ENCODE data around the gene SLC38A11.

SLC38A11 gene

DNA sequence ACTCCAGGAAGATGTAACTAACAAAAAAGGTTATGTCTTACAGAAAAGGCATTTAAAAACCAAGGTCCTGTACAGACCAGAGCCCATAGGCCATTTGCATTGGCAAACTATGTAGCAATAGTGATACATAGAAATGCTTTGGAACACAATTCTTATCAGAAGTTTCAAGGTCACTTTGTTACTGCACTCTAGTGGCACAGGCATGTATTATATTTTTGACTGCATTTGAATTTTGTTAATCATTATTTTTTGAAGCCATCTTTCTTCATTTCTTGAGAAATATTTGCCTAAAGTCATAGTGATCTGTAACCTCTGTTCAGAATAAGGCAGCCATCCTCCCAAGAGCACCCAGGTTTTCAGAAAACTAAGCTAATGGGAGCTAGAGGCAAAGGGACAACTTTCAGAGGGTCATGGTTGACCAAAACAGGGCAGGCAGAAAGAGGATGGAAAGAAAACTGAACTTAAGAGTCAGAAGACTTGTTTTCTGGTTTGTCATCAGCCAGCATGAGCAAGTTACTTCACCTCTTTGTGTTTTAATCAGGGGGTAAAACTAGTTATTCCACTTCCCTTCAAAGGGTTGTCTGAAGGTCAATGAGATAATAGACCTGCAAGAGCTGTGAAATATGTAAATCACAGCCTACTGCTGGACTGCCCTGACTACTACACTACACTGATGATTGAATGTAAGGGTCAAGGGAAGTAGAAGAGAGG, 41.5 kb downstream of the SLC38A11 start:
- no peak for DNase-seq

DNA sequence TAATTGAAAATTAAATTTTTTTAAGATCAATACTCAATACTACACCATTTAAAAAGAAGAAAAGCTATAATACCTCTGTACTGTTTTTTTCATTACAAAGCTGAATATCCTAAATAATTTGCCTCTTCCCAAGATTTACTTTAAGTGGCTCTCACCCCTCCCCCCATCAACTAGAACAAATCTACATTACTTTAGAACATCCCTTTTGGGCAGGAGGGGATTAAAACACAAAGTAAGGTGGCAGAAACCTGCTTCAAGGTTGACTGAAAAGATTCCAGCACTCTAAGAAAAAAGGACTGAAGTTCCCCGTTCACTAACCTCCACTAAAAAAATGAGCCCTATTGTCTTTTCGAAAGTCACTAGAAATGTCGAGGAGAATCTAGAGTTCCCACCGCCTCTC, 42.3 kb downstream of the SLC38A11 start:
- no peak for DNase-seq

DNA sequence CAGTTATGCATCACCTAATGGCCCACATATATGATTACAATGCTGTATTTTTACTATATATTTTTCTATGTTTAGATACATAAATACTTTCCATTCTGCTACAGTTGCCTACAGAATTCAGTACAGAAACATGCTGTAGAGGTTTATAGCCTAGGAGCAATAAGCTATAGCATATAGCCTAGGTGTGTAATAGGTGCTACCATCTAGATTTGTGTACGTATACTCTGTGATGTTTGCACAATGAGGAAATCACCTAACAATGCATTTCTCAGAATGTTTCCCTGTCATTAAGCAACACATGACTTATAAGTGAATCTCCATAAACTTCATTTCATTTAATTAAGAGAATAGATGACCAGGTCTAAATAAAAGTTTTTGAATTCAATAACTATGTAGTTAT, 43.5 kb downstream of the SLC38A11 start:
- DNase-seq = no peak

DNA sequence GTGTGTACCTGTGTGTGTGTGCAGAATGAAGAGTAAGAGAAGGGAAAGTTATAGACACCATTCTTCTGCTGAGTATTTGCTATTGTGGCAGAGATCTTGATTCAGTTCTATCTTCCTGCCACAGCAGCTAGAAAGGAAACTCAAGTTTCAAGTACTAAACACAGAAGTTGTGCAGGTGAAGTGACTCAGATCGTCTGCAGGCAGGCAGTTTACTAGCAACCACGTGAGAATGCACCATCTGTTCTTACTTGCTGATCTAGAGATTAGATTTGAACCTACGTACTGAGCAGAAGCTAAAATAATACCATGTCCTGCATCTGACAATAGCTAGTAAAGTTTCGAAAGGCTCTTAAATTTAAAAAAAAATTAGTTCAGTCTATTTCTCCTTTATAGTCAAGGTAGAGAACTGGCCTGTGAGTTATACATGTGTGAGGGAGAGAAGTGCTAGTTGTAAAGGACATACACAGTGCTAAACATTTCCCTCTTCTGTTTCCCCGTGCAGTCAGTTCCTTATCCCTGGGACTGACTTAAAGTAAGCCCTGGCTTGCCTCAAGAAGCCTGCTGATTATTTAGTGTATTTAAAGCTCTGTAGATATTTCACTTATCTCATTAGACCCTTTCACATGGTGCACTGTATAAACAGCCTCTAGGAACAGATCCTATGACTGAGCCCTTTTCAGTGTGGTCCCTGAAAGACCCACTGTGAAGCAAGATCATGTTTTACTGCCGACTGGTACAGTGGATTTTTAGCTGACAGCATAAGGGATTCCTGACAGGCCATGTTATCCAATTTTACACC, 45.0 kb downstream of the SLC38A11 start:
- DNase-seq = no peak

DNA sequence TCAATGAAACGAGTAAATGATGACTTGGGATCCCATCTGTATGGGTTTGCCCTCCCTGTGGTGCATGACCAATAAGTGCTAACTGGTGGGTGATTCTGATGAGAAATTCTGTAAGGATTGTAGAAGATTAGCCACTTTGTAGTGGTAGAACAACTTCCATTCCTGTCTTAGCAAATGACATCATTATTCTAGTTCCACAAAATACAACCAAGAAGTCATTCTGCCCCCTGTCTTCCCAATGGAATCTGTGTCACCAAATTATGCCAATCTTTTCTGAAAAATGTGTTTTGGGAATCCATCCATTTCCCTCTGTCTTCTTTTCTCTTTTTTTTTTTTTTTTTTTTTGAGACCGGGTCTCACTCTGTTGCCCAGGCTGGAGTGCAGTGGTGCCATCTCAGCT, 48.4 kb downstream of the SLC38A11 start:
- no peak for DNase-seq

DNA sequence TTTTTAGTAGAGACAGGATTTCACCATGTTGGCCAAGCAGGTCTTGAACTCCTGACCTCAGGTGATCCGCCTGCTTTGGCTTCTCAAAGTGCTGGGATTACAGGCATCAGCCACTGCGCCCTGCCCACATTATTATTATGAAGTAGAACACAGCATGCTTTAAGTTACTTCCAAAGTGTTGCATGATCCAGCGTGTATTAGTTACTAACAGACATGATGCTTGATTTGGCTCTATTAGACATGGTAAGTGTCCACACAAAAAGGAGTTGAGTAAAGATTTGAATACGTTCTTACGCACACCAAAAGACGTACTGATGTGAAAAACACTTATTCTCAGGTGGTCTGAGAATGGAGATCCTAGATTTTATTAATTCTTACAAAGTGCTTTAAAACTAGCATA, 50.0 kb downstream of the SLC38A11 start:
- DNase-seq = no peak

DNA sequence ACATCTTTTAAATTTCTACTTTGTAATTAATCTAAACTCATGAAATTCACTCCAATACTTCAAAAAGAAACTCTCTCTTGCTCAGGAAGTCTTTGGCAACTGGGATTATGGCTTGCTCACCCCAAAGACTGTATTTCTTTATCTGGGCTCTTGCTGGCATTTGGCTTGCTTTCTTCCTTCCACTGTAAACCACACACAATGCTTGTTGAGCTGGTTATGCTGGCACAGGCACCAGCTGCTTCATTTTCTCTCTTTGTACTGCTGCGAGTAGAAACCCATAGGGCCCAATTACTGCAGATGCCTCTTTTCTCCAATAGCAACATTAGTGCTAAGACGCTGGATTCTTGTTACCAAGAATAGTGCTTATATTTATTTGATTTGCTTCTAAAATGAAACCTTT, 51.4 kb downstream of the SLC38A11 start:
- DNase-seq = no peak

DNA sequence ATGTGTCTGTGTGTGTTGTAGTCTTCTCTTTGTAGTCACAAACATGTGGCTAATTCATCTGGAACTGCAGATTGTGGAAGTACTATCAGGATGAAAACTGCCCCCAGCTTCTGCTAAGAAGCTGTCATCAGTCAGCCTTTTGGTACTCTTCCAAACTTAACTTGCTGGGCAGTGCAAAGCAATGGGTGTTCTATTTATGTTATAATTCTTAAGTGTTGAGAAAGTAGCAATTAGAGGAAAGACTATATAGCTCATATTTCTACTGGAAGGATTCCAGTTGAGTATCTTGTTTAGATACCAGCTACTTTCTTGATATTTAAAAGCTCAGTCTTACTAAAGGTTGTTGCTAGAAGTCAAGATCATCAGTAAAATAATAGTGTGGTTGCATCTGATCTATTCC, 52.1 kb downstream of the SLC38A11 start:
- DNase-seq = no peak

DNA sequence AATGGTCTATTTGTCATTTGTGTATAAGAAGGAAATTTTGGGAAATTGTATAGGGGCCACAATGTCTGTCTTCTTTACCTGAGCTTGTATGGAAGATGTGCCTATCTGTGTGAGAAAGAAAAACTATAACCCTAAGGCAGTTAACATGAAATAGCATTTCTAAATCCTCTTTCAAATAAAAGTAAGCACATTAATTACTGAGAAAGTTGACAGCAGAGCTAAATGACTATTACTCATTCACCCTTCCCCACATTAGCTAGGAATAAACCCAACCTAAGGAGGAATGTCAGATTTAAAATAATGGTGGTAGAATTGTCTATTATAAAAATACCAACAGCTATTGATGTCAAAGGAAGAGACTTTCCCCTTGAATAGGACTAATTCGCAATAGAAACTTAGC, 56.2 kb downstream of the SLC38A11 start:
- no peak for DNase-seq

DNA sequence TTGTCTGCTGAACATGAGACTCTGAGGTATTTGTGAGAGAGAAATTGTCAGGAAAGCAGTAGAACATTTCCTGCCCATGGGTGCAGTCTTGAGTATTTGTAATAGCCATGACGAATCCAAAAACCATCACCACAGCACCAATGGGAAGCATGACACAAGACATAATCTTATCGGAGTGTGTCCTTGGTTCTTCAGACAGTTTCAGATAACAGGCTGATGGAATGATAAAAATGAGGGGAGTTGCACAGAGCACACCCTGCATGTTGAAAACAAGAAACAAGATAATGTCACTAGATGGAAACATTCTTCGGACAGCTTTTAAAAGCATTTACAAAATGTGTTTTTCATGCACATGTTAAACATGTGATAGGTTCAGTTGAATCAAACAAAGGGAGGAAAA, 56.9 kb downstream of the SLC38A11 start:
- DNase-seq = no peak

DNA sequence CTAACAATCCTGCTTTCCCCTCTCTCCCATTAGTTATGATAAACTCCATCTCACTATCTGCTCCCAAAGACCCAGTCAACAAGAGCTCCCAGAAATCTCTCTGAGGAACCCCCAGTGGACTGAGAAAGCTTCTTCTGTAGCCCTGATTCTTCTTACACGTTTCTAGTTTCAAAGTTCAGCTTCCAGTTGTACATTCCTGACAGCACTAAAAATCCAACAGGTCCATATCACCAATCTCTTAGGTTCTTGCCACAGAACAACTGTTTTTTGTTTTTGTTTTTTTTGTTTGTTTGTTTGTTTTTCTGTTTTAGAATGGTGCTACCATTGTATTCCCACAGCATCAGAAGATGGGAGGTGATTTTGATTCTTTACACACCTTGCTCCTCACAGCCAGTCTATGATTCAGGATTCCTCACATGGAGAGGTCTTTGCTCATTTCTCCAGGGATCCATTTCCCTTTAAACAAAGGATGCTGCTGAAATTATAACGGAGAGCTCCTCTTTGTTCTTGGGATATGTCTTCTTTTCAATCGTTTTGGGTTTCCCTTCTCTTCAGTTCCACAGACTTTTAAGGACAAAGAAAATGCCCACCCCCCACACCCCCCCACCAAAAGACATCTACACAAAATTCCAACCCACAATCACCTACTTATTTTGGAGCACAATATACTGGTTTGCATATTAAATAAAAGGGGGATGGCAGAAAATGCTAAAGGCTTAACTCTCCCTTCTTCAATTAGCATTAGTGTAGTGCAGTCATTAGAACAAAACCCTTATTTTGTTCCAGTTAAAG, 57.7 kb downstream of the SLC38A11 start:
- no peak for DNase-seq

DNA sequence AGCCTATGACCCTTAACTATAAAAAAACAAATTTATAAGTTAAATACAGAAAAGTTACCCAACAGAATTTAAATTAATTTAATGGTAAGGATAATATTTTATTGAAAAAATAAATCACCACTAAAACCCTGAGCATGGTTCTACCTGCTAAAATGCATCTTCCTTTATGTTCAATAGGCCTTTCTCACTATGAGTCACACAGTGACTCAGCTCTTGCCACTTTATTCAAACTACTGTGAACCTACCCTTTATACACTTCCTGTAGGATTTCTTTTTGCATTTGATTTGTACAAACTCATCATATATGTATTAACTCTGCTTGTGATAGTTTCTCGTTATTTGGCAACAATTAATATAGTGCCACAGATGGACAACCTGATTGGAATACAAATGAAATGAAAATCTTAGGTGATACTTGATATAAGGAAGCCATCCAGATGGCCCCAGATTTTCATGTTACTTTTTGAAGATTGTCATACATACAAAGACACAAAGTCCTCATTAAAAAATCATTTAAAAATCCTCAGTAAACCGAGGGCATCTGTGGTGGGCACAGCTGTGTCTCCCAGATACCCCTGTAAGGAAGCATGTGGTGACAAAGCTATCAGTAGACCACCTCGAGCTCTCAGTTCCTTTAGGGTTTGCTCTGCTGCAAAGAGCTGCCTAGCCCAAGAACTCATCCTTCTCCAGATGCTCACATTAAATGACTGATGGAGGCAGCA, 58.5 kb downstream of the SLC38A11 start:
- no peak for DNase-seq

DNA sequence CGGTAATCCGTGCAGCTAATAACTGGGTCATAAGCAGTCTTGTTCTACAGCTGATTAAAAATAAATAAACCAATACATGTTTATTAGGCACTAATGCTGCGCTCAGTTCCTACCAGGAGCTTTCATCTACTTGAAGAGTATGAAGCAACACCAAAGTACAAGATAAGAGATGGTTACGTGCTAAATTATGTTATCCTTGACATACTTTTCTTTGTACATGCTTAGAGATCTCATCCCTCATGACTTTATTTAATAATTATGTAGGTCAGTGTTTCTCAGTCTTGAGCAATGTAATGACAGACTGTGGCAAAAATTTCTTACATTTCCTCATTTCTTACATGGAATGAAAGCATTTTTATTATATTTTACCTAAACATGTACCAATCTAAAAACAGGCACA, 59.1 kb downstream of the SLC38A11 start:
- no peak for DNase-seq

DNA sequence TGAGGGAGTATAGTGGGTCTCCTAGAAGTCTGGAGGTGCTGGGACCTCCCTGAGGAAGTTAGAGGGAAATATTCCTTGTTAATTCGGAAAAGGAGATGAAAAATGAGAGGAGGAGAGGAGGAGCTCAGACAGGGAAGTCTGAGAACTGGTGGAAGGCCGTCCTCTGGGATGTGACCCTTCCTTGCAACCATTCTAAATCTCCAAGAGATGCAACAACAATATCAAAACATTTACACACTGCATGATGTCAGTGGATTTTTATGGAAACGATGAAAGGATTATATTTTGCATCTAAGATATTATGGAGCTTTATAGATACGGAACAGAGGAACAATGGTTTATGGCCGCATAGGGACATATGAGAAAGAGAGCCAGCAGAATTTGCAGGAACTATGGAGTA, 63.9 kb downstream of the SLC38A11 start:
- no peak for DNase-seq

DNA sequence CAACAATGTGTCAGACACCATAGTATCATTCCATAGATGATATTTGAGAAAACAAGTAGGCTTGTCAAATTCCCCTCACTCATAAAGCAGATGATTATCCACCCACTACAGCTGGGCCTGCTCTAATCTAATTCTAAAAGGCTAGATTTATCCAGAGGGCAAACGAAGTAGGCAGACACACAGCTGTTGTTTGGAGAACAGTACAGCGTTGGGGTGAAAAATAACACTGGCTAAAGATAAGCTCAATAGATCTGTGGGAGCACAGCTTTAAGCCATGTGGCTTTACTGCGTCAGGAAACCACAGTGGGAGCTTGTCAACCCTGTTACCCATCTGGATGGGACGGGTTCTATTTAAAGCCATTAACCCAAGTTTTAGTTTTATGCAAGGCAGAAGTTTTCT, 64.8 kb downstream of the SLC38A11 start:
- no peak for DNase-seq

DNA sequence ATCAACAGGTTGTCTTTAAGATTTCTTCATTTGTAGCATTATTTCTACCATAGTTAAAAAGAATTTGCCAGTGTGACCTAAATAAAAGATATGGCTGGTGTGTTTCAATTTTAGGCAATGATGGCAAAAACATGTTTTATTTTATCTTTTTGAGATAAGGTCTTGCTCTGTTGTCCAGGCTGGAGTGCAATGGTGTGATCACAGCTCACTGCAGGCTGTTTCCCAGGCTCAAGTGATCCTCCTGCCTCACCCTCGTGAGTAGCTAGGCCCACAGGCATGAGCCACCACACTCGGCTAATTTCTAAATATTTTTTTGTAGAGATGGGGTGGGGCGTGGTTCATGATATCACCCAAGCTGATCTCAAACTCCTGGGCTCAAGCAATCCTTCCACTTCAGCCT, 66.7 kb downstream of the SLC38A11 start:
- DNase-seq = no peak

DNA sequence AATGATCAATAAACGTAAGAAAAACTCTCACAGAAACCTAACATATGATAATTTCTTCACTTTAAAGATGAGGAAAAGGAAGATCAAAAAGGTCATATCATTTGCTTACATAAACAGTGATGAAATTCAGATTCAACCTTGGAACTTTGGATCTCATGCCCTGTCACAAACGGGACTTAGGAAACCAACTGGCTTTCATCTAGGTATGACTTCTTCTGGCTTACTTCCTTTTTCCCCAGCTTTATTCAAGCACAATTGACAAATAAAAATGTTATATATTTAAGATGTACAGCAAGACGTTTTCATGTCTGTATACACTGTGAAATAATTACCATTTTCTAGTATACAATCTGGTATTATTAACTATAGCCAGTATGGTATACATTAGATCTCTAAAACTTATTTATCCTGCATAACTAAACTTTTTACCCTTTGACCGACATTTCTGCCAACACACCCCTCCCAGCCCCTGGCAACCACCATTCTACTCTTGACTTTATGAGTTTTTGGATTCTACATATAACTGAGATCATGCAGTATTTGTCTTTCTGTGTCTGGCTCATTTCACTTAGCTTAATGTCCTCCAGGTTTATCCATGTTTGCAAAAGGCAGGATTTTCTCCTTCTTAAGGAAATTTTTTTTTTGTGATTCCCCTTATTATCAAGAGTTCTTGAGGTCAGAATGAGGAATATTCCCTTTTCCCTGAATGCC, 67.7 kb downstream of the SLC38A11 start:
- no peak for DNase-seq

DNA sequence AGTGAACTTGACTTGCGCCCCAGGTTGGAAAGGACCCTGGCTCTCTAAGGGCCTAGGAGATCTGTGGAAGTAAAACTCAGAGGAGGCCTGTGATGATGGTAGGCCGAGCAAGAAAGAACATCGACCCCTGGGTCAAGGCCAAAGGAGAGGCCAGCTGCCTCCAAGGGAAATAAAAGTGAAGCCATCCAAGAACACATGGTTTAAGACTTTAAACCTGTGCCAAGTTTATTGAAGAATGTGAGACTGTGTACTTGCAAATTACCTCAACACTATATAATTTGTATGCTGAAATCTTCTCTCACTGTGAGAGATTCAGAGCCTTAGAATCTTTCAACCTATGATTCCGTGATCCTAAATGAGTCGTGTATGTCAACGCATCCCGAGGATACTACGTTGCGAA, 73.0 kb downstream of the SLC38A11 start:
- DNase-seq = no peak

DNA sequence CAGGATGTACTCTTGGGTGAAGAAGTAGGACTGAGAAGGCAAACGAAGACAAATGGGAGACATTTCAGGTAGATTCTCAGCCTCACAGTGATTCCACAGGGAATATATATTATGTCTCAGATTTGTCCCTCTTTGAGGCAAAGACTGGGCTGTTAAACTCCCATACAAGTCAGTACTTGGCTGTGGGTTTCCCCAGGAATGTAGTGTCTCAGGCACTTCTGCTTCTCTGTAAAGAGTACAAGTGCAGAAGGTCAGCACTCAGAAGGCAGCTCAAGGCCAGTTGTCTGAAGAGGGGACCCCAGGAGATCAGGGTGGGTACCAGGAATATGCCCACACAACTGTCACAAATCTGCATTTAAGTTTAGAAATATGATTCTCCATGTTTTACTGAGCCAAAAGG, 73.8 kb downstream of the SLC38A11 start:
- no peak for DNase-seq

DNA sequence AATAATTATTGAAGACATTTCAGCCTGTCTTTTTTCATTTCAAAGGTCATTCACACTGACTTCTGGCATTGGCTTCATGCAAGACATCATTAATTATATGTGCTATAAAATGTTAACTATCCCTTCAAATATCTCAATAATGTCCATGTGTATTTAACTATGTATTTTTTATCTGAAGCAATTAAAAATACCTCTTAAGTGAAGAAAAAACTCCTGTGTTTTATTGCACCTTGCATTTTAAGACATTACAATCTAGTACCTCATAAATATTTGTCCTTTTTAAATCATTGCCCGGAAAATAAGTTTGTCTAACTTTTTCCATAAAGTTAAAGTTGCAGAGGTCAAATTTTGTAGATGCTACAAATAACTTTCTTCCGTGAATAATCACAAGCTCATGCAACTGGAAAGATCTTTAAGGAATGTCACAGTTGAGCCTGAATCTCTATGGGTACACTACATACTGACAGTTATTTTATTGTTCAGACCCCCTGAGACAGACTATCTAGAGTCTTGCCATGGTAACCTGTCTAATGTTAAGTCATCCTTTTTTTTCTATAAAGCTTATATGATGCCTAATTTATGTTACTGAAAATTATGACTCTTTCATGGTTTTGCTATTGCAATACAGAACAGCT, 75.3 kb downstream of the SLC38A11 start:
- no peak for DNase-seq

DNA sequence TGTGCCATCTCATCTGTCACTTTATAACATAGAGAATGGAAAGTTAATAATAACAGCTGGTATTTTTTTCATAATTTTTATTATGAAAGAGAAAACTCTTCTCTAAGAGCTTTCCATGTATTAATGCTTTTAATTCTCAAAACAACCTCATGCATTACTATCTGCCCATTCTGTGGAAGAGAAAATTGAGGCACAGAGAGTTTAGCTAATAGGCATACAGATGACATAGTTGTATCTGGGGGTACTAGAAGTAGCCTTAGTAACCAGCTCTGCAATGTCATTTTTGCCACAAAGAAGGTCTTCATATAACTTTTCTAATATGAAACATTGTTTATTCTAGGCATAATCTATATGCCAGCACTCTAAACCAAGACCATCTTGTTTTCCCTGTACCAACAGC, 77.4 kb downstream of the SLC38A11 start:
- DNase-seq = no peak

DNA sequence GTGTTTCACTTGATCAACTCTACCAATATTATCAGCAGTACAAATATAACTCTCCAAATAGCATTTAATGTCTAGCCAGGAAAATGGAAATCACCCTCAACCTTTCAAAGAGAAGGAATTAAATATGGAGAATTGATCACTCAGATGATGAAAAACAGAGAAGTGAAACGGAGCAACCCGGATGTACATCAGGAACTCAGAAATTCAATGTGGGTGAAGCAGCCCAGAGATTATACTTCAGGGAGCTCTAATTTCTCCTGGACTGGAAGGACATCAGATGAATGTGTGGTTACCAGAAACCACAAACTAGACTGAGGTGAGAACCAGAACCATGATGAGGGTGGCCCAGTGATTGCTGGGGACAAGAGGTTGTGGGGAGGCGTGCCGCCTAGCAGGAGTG, 78.2 kb downstream of the SLC38A11 start:
- no peak for DNase-seq
